ENCODE data around the gene SYDE1.
"Not testable (repeated sequence)": the region's sequence is repeated elsewhere in the genome, so short reads cannot be mapped to it uniquely, and the experiment has no call there.

The SYDE1 gene

DNA sequence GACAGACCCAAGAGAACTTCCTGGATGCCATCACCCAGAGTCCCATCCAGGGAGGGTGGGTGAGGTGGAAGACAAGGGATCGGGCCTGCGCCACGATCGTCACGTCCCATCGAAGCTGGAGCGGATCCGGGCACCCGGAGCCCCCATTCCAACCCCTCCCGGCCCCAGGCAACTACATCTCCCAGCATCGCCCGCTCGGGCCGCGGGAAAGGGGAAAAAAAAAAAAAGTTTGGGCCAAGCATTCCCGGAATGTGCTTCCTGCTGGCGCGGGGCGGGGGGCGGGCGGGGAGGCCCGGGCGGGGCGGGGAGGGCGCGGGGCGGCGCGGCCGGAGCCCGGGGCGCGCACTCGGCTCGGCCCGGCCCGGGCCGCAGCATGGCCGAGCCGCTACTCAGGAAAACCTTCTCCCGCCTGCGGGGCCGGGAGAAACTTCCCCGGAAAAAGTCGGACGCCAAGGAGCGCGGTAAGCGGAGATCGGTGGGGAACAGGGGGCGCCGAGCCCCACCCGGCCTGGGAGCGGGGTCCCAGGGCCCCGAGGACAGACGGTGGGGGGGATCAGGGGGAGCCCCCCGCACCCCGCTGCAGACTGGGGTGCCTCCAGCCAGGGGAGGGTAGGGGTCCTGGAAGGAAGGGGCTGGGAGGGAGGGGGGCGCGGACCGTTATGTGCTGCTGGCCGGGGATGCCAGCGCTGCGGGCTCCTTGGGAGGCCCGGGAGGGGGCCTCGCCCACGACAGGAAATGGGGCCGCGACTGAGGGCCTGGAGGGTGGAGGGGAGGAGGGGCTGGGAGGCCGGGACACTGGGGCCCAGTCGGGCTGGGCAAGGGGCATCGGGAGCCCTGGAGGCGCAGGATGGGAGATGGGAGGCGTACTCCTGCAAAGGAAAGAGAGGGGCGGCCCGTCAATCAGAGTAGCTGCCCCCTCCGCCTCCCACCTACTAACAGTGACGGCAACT is at the start of gene SYDE1:
TSS of gene SYDE1 (plus strand) at position 341 of the 950 bp plus-strand sequence. CDS start at position 374, 33 bp downstream.
- no peak for DNase-seq

- no peak for DNase-seq
Observed at GRCh38 chr19:15062036-15062435, 45.2 kb upstream of the SYDE1 start.

DNA sequence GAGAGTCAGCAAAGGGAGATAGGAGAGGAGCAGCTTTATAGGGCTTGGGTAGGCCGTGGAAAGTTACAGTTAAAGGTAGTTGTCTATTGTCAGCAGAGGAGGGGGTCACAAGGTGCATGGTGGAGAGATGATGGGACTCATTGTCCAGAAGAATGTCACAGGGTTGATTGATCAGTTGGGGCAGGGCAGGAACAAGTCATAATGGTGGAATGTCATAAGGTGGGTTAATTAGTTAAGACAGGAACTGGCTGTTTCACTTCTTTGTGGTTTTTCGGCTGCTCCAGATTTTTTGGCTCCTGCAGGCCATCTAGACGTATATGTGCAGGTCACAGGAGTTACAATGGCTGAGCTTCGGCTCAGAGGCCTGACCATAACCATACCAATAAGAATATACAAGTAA is 36.8 kb upstream of the SYDE1 start:
- DNase-seq, result not testable (repeated sequence)

- no peak for DNase-seq
Observed at GRCh38 chr19:15072930-15073647, 34.1 kb upstream of the SYDE1 start.

GRCh38 chr19:15074371-15074770 is 32.8 kb upstream of the SYDE1 start:
- no peak for DNase-seq

- DNase-seq, result no peak
Observed at GRCh38 chr19:15075806-15076205, 31.4 kb upstream of the SYDE1 start.

DNA sequence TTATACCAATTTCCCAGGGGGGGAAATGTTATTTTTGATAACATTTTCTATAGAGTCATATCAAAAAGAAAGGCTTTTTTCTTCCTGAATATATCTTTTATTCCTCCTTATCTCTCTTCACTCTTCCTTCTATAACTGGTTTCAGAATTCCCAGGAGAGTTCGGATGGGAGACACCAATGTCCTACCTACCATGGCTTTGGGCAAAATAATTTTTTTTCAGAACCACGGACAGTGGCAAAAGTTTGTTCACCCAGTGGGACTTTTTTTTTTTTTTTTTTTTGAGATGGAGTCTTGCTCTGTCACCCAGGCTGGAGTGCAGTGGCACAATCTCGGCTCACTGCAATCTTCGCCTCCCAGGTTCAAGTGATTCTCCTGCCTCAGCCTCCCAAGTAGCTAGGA is 27.2 kb upstream of the SYDE1 start:
- not testable (repeated sequence) for DNase-seq

DNA sequence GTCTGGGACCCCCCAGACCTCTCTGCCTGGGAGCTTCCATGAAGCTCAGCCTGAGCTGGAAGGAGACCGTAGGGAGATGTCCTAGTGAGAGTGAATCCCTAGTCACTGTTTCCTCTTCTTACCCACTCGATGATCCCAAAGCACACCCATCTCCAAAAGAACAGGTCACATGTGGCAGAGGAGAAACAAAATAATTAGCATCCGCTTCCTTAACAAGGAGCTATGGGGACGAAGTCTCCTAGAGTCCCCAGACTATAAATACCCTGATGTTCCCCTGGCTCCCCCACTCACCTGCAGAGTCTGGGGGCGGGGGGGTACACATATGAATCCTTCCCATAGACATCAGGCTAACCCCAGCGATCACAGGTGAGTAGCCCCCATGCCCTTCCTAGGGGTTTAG is 25.3 kb upstream of the SYDE1 start, which contains the start of gene OR1I1:
TSS of gene OR1I1 (plus strand) at position 301 of the 400 bp plus-strand sequence. CDS start 4,855 bp downstream, outside the sequence.
- DNase-seq, result no peak

- no peak for DNase-seq
Observed at GRCh38 chr19:15087182-15087581, 20.0 kb upstream of the SYDE1 start.

DNA sequence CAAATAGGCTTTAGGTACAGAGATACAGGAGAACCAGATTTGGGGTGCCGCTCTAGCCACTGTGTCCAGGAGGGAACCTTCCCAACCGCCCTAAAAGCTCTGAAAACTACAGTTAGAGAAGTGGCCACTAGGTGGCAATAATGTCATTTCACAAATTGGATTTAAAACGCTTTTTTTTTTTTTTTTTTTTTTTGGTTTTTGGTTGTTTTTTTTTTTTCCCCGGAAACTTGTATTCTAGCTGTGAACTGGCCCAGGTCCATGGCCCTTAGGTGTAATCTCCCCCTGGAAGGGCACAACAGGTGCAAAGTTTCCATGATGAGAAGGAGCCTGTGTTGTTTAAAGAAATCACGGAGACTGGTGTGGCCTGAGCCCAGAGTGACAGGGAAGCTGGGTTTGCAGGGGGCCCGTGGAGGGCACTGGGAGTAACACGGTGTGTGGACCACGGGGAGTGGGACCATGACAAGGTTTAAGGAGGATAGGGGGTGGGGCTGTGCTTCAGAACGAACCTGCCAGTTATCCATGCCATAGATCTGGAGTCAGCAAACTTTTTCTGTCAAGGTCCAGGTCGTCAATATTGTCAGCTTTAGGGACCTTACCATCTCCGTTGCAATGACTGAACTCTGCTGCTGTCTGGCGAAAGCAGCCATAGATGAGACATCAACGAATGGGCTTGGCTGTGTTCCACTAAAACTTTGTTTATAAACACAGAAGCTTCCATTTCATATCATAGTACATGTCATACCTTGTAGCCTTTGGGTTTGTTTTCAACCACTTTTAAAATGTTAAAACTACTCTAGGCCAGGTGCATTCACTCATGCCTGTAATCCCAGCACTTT is 15.1 kb upstream of the SYDE1 start:
- DNase-seq, result peak; percentile 77

GRCh38 chr19:15093001-15093400 is 14.2 kb upstream of the SYDE1 start:
- DNase-seq, result no peak

- no peak for DNase-seq
Observed at GRCh38 chr19:15096223-15096622, 11.0 kb upstream of the SYDE1 start.

DNA sequence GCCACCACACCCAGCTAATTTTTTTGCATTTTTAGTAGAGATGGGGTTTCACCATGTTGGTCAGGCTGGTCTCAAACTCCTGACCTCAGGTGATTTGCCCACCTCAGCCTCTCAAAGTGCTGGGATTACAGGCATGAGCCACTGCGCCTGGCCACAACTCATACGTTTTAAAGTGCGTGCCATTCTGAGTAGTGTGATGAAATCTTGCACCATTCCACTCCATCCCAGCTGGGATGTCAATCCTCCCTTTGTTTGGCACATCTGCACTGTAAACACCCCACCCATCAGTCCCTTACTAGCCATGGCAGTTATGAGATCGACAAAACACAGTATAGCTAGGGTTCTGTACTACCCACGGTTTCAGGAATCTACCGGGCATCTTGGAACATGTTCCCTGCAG is 9.2 kb upstream of the SYDE1 start:
- not testable (repeated sequence) for DNase-seq

DNA sequence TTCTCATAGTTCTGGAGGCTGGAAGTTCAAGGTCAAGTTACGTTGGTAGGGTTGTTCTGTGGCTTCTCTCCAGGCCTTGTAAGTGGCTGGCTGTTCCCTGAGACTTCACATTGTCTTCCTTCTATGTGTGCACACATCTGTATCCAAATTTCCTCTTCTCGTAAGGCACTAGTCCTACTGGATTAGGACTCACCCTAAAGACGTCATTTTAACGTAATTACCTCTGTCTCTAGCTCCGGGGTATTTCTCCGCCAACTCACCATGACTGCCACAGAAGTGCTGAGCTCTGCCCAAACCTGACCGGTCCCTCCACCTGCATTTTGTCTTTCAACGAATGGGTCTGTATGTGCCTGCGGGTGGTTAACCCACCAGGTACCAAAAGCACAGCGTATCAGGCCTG is 8.7 kb upstream of the SYDE1 start:
- no peak for DNase-seq

DNA sequence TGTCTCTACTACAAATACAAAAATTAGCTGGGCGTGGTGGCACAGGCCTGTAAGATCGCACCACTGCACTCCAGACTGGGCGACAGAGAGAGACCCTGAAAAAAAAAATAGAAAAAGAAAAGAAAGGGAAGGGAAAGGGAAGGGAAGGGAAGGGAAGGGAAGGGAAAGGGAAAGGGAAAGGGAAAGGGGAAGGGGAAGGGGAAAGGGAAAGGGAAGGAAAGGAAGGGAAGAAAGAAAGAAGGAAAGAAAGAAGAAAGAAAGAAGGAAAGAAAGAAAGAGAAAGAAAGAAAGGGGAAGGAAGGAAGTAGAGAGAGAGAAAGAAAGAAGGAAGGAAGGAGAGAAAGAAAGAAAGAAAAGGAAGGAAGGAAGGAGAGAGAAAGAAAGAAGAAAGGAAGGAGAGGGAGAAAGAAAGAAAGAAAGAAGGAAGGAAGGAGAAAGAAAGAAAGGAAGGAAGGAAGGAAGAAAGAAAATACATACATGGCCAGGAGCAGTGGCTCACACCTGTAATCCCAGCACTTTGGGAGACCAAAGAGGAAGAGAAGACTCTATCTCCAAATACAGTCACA is 8.1 kb upstream of the SYDE1 start:
- DNase-seq, result no peak

GRCh38 chr19:15101479-15102082 is 5.6 kb upstream of the SYDE1 start:
- peak; percentile 40 for DNase-seq

DNA sequence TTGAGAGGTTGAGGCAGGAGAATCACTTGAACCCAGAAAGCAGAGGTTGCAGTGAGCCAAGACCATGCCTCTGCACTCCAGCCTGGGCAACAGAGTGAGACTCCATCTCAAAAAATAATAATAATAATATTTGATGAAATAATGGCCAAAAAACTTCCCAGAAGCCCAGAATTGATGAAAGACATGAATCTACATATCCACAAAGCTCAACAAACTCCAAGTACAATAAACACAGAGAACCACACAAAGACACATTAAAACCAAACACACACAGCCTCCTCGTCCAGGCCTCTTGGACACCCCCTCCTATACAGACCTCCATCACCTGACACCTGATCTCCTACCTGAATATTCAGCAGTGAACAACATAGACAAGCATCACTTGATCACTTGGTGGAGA is 3.2 kb upstream of the SYDE1 start:
- no peak for DNase-seq

DNA sequence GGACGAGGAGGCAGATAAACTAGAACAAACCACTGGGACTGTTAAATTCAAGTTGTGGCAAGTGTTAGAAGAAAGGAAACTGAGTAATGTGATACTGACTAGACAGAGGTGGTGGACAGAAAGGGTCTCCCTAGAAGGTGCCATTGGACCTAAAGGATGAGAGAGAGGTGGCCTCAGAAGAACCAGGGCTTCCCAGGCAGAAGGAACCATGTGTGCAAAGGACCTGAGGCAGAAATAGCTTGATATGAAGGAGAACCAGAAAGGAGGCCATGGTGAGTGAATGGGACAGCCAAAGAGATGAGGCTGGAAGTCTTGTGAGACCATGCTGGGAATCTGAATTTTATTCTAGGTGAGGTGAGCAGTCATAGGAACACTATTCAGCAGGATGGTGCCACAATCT is 2.8 kb upstream of the SYDE1 start:
- no peak for DNase-seq

DNA sequence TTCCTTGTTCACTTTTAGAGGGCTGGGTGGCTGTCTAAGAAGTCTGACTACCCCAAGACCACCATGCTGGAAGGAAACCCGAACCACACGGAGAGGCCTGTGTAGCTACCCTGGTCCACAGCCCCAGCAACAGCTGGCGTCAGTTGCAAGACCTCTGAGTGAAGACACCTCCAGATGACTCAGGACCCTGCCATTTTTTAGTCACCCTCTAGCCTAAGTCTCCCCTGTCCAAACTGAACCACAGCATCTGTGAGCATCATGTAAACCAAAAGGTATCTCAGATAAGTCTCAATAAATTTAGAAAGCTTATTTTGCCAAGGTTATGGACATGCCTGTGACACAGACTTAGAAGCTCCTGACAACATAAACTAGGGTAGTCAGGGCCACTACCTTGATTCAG is 2.2 kb upstream of the SYDE1 start:
- no peak for DNase-seq

- no peak for DNase-seq
Observed at GRCh38 chr19:15108145-15108844, 1.1 kb downstream of the SYDE1 start.

Data from NCI-H1694 (cell line).